GM12892 (cell line): ENCODE data around the gene ZNF576.

Source experiments
- POLR2A ChIP-seq: IDR thresholded peaks from 2 replicates; pipeline ENCODE4 v1.6.1; 2011; ENCODE audit warnings: low read depth, low read length, control low read depth
- POLR2AphosphoS5 ChIP-seq: IDR thresholded peaks from 2 replicates; pipeline ENCODE4 v1.6.1; 2011; ENCODE audit warnings: low read depth, low read length, control low read depth
- TAF1 ChIP-seq: IDR thresholded peaks from 2 replicates; pipeline ENCODE4 v1.6.1; 2011; ENCODE audit warnings: low read depth, mild to moderate bottlenecking, control low read depth, low read length, borderline replicate concordance

- TF ChIP-seq POLR2AphosphoS5 (0 out of 2 replicates have a peak, but pooled peaks have one; percentile 27), TAF1 (peak; percentile 68), POLR2A (peak; percentile 47; the same call in 1 of the 2 replicates)
Observed at GRCh38 chr19:43595999-43596841, at the start of gene ZNF576, which contains the start of gene IRGQ.
